H1 (cell line): ENCODE measurements around the gene SLC36A2. TPM values are rescaled to one million over a fixed set of nuclear protein-coding genes. Genes with fewer than 3 reads are reported as not detected.

Source experiments
- polyA plus RNA-seq, 7 experiments: library from polyadenylated mRNA; depleted of rRNA in 3 of 7; stranded (reverse) in 5 of 7; unstranded in 2 of 7; fragments of >200 nt in 5 of 7; fragments of 200-250 nt in 2 of 7; gene quantifications; 1 replicate in 5 of 7; 2 replicates in 1 of 7; 4 replicates in 1 of 7; pipeline versions ENCODE4 v1.2.1 to v1.2.3, GENCODE V29; 2011 to 2013; ENCODE audit warnings: missing spikeins in 2 of 7, mixed read lengths in 2 of 7
- total RNA-seq: library from RNA; stranded (reverse); fragmentation: NEBNext Ultra II Directional; extraction: Animal tissue kit (Norgen Biotek cat#: 25700); gene quantifications from 2 replicates; pipeline ENCODE4 v1.2.1, GENCODE V29; 2021
- TF ChIP-seq, protein P1 (sequence below): fragments of 300-600 bp; sonication (generic); IDR thresholded peaks from 2 replicates; pipeline ENCODE4 v1.7.1; 2012; ENCODE audit warnings: low read length, moderate library complexity, mild to moderate bottlenecking, inconsistent platforms; ENCODE audit not compliant: insufficient replicate concordance

The SLC36A2 gene
- total and polyA plus RNA-seq, 2 of the 8 experiments (the other 6 are each of a cell fraction or from before 2014, with no cell fraction given) = 0.30 TPM; not detected in 1

GRCh38 chr5:151281001-151281639, 66.2 kb downstream of the SLC36A2 start (continued):
- TF ChIP-seq, protein P1, sequence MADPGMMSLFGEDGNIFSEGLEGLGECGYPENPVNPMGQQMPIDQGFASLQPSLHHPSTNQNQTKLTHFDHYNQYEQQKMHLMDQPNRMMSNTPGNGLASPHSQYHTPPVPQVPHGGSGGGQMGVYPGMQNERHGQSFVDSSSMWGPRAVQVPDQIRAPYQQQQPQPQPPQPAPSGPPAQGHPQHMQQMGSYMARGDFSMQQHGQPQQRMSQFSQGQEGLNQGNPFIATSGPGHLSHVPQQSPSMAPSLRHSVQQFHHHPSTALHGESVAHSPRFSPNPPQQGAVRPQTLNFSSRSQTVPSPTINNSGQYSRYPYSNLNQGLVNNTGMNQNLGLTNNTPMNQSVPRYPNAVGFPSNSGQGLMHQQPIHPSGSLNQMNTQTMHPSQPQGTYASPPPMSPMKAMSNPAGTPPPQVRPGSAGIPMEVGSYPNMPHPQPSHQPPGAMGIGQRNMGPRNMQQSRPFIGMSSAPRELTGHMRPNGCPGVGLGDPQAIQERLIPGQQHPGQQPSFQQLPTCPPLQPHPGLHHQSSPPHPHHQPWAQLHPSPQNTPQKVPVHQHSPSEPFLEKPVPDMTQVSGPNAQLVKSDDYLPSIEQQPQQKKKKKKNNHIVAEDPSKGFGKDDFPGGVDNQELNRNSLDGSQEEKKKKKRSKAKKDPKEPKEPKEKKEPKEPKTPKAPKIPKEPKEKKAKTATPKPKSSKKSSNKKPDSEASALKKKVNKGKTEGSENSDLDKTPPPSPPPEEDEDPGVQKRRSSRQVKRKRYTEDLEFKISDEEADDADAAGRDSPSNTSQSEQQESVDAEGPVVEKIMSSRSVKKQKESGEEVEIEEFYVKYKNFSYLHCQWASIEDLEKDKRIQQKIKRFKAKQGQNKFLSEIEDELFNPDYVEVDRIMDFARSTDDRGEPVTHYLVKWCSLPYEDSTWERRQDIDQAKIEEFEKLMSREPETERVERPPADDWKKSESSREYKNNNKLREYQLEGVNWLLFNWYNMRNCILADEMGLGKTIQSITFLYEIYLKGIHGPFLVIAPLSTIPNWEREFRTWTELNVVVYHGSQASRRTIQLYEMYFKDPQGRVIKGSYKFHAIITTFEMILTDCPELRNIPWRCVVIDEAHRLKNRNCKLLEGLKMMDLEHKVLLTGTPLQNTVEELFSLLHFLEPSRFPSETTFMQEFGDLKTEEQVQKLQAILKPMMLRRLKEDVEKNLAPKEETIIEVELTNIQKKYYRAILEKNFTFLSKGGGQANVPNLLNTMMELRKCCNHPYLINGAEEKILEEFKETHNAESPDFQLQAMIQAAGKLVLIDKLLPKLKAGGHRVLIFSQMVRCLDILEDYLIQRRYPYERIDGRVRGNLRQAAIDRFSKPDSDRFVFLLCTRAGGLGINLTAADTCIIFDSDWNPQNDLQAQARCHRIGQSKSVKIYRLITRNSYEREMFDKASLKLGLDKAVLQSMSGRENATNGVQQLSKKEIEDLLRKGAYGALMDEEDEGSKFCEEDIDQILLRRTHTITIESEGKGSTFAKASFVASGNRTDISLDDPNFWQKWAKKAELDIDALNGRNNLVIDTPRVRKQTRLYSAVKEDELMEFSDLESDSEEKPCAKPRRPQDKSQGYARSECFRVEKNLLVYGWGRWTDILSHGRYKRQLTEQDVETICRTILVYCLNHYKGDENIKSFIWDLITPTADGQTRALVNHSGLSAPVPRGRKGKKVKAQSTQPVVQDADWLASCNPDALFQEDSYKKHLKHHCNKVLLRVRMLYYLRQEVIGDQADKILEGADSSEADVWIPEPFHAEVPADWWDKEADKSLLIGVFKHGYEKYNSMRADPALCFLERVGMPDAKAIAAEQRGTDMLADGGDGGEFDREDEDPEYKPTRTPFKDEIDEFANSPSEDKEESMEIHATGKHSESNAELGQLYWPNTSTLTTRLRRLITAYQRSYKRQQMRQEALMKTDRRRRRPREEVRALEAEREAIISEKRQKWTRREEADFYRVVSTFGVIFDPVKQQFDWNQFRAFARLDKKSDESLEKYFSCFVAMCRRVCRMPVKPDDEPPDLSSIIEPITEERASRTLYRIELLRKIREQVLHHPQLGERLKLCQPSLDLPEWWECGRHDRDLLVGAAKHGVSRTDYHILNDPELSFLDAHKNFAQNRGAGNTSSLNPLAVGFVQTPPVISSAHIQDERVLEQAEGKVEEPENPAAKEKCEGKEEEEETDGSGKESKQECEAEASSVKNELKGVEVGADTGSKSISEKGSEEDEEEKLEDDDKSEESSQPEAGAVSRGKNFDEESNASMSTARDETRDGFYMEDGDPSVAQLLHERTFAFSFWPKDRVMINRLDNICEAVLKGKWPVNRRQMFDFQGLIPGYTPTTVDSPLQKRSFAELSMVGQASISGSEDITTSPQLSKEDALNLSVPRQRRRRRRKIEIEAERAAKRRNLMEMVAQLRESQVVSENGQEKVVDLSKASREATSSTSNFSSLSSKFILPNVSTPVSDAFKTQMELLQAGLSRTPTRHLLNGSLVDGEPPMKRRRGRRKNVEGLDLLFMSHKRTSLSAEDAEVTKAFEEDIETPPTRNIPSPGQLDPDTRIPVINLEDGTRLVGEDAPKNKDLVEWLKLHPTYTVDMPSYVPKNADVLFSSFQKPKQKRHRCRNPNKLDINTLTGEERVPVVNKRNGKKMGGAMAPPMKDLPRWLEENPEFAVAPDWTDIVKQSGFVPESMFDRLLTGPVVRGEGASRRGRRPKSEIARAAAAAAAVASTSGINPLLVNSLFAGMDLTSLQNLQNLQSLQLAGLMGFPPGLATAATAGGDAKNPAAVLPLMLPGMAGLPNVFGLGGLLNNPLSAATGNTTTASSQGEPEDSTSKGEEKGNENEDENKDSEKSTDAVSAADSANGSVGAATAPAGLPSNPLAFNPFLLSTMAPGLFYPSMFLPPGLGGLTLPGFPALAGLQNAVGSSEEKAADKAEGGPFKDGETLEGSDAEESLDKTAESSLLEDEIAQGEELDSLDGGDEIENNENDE = no peak
